ENCODE measurements around the gene USP6NL. TPM values are rescaled to one million over a fixed set of nuclear protein-coding genes. Genes with fewer than 3 reads are reported as not detected.

USP6NL gene
- polyA plus RNA-seq, 1 of the 3 experiments (the other 2 are of a cell fraction) = 8.9 TPM

DNA sequence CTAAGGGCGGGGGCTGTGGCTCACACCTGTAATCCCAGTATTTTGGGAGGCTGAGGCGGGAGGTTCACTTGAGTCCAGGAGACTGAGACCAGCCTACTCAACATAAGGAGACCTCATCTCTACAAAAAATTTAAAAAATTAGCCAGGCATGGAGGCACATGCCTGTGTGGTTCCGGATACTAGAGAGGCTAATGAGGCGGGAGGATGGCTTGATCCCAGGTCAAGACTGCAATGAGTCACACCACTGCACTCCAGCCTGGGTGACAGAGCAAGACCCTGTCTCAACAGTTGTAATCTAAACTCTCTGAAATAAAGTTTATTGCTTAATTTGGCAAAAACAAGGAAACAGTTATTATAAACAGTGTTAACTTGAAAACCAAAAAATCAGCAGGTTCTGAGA is 123.3 kb downstream of the USP6NL start:
- Histone ChIP-seq H3K9ac (no peak overlapping the region), H3K4me3 (ENCODE audit: low read depth in 2 of 2, low read length in 1 of 2) (no peak overlapping the region), H3K27ac (ENCODE audit: low read depth in 2 of 2, low read length in 1 of 2) (no peak overlapping the region), H4K20me1 (ENCODE audit: insufficient read depth) (no peaks in the 10 kb centered on the region), H3K4me1 (ENCODE audit: control insufficient read depth in 1 of 2, insufficient read depth in 2 of 2, low read depth in 1 of 2, low read length in 1 of 2) (no peaks in the 10 kb centered on the region), H3K36me3 (replicated peaks in 1 of 2; ENCODE audit: control insufficient read depth in 1 of 2, insufficient read depth in 2 of 2, low read length in 1 of 2) (peaks cover 13 to 62% of the 10 kb centered on the region in 2 experiments), H3K9me2 (no peaks in the 10 kb centered on the region), H3F3A (replicated peaks; ENCODE audit: insufficient read depth) (peaks cover 4% of the 10 kb centered on the region), H3K27me3 (ENCODE audit: insufficient read depth) (no peaks in the 10 kb centered on the region), H3K9me3 (no peaks in the 10 kb centered on the region), H2AFZ (ENCODE audit: low read depth) (no peak overlapping the region), H3K4me2 (no peak overlapping the region), H3K79me2 (ENCODE audit: insufficient read depth) (no peaks in the 10 kb centered on the region)
- DNase-seq = no peak
- TF ChIP-seq MEF2A (IDR thresholded peaks at IDR 0.05; ENCODE audit: borderline replicate concordance, low read depth) (no peak), ELF1 (IDR thresholded peaks at IDR 0.05) (no peak), FOSL2 (IDR thresholded peaks at IDR 0.05; ENCODE audit: borderline replicate concordance, low read depth) (no peak), GATA2 (CRISPR knock-in tag; IDR thresholded peaks at IDR 0.05) (no peak), EP300 (IDR thresholded peaks at IDR 0.05; ENCODE audit: borderline replicate concordance in 1 of 2, low read depth in 1 of 2, low read length in 1 of 2) (no peak), TEAD4 (IDR thresholded peaks at IDR 0.05; ENCODE audit: borderline replicate concordance, insufficient read depth) (no peak), YY1 (IDR thresholded peaks at IDR 0.05; ENCODE audit: low read depth) (no peak), FOXJ3 (CRISPR knock-in tag; IDR thresholded peaks at IDR 0.05) (no peak)
- TF ChIP-seq, protein P1, sequence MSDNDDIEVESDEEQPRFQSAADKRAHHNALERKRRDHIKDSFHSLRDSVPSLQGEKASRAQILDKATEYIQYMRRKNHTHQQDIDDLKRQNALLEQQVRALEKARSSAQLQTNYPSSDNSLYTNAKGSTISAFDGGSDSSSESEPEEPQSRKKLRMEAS (IDR thresholded peaks at IDR 0.05; ENCODE audit: low read depth) = no peak
- TF ChIP-seq, protein P2, sequence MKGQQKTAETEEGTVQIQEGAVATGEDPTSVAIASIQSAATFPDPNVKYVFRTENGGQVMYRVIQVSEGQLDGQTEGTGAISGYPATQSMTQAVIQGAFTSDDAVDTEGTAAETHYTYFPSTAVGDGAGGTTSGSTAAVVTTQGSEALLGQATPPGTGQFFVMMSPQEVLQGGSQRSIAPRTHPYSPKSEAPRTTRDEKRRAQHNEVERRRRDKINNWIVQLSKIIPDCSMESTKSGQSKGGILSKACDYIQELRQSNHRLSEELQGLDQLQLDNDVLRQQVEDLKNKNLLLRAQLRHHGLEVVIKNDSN (IDR thresholded peaks at IDR 0.05; ENCODE audit: borderline replicate concordance, low read depth) = no peak
- TF ChIP-seq, protein P3, sequence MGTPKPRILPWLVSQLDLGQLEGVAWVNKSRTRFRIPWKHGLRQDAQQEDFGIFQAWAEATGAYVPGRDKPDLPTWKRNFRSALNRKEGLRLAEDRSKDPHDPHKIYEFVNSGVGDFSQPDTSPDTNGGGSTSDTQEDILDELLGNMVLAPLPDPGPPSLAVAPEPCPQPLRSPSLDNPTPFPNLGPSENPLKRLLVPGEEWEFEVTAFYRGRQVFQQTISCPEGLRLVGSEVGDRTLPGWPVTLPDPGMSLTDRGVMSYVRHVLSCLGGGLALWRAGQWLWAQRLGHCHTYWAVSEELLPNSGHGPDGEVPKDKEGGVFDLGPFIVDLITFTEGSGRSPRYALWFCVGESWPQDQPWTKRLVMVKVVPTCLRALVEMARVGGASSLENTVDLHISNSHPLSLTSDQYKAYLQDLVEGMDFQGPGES (IDR thresholded peaks at IDR 0.05; ENCODE audit: low read depth, low read length) = no peak
- TF ChIP-seq, protein P4, sequence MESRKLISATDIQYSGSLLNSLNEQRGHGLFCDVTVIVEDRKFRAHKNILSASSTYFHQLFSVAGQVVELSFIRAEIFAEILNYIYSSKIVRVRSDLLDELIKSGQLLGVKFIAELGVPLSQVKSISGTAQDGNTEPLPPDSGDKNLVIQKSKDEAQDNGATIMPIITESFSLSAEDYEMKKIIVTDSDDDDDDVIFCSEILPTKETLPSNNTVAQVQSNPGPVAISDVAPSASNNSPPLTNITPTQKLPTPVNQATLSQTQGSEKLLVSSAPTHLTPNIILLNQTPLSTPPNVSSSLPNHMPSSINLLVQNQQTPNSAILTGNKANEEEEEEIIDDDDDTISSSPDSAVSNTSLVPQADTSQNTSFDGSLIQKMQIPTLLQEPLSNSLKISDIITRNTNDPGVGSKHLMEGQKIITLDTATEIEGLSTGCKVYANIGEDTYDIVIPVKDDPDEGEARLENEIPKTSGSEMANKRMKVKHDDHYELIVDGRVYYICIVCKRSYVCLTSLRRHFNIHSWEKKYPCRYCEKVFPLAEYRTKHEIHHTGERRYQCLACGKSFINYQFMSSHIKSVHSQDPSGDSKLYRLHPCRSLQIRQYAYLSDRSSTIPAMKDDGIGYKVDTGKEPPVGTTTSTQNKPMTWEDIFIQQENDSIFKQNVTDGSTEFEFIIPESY (IDR thresholded peaks at IDR 0.05; ENCODE audit: borderline replicate concordance, low read depth) = no peak
- CTCF ChIA-PET = no interaction called here
- 95% methylated on average over 4 of the region's 4 CpGs for WGBS (ENCODE audit: low lambda C conversion rate)
- POLR2A ChIA-PET = no interaction called here
